ENCODE measurements around the gene GPC5. TPM values are rescaled to one million over a fixed set of nuclear protein-coding genes. Genes with fewer than 3 reads are reported as not detected.

The GPC5 gene
- total and polyA plus RNA-seq, 9 of the 15 experiments (the other 6 are each of a cell fraction or from before 2014, with no cell fraction given), result 0.18 to 0.27 TPM; not detected in 7

DNA sequence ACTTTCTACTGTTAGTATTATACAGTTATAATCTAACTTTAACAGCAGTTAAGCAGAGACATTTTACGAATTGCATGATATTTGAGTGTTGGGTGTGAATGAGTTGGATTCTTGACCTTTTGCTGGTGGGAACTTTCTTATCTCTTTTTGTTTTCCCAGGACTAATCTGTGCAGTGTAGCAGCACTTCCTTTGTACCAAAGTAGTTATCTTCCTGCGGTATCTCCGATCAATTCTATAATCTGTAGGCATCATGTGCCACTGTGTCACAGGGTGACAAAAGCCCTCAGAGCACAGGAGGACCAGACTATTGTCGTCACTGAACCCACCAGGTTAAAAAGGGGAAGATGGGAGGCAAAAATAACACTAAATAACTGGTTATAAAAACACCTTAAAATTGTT is 823.5 kb downstream of the GPC5 start:
- H3K36me3 ChIP-seq (ENCODE audit: control insufficient read depth, insufficient read depth, low read length), result no peaks in the 10 kb centered on the region
- H3K27me3 ChIP-seq (ENCODE audit: control insufficient read depth in 2 of 2, insufficient read depth in 2 of 2, low read length in 2 of 2), result no peaks in the 10 kb centered on the region
- WGBS (ENCODE audit: insufficient coverage, low coverage, missing lambda C conversion rate), result 3% methylated on average over 4 of the region's 4 CpGs
- no peak overlapping the region for H3K4me3 ChIP-seq
- H3K9me1 ChIP-seq (ENCODE audit: control insufficient read depth, insufficient read depth, low read length), result no peaks in the 10 kb centered on the region
- DNase-seq (ENCODE audit: extremely low read depth in 1 of 4, low spot score in 3 of 4), result no peak
- BruUV-seq (replicated peaks), result no TSS peak
- intact Hi-C loops (cut with micrococcal nuclease) (no loop called here), in situ Hi-C loops (cut with MboI) (no loop called here)
- H3K4me1 ChIP-seq (replicated peaks in 1 of 2; ENCODE audit: control insufficient read depth in 2 of 2, insufficient read depth in 2 of 2, low read length in 2 of 2), result no peaks in the 10 kb centered on the region
- H3K9ac ChIP-seq (ENCODE audit: insufficient read depth in 1 of 2, low read depth in 2 of 2, low read length in 2 of 2), result no peak overlapping the region
- no peaks in the 10 kb centered on the region for H3K79me2 ChIP-seq (ENCODE audit: control insufficient read depth, insufficient read depth, low read length)
- no peak overlapping the region for H2AFZ ChIP-seq (ENCODE audit: low read depth, low read length)
- ChIA-PET CTCF (ENCODE audit: low intra/inter-chr PET ratio) (no interaction called here), POLR2A (no interaction called here)
- no peaks in the 10 kb centered on the region for H3K9me3 ChIP-seq (replicated peaks; ENCODE audit: control insufficient read depth, insufficient read depth, low read depth, low read length)
- no peak for ATAC-seq
- no peak overlapping the region for H3K27ac ChIP-seq (ENCODE audit: extremely low read depth, low read depth, low read length)
- H3K4me2 ChIP-seq (ENCODE audit: insufficient read depth, low read length), result no peak overlapping the region
- no peaks in the 10 kb centered on the region for H4K20me1 ChIP-seq (replicated peaks; ENCODE audit: control insufficient read depth, insufficient read depth, low read length)
- FAIRE-seq, result no peak
- TF ChIP-seq, protein P1, sequence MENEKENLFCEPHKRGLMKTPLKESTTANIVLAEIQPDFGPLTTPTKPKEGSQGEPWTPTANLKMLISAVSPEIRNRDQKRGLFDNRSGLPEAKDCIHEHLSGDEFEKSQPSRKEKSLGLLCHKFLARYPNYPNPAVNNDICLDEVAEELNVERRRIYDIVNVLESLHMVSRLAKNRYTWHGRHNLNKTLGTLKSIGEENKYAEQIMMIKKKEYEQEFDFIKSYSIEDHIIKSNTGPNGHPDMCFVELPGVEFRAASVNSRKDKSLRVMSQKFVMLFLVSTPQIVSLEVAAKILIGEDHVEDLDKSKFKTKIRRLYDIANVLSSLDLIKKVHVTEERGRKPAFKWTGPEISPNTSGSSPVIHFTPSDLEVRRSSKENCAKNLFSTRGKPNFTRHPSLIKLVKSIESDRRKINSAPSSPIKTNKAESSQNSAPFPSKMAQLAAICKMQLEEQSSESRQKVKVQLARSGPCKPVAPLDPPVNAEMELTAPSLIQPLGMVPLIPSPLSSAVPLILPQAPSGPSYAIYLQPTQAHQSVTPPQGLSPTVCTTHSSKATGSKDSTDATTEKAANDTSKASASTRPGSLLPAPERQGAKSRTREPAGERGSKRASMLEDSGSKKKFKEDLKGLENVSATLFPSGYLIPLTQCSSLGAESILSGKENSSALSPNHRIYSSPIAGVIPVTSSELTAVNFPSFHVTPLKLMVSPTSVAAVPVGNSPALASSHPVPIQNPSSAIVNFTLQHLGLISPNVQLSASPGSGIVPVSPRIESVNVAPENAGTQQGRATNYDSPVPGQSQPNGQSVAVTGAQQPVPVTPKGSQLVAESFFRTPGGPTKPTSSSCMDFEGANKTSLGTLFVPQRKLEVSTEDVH (IDR thresholded peaks at IDR 0.05; ENCODE audit: low read depth, partially characterized antibody), result no peak
- no peak for TF ChIP-seq ZNF24 (IDR thresholded peaks at IDR 0.05)
- no peak for TF ChIP-seq HMGXB4 (CRISPR knock-in tag; IDR thresholded peaks at IDR 0.05)
- TF ChIP-seq ELF2 (CRISPR knock-in tag; IDR thresholded peaks at IDR 0.05), result no peak
- TF ChIP-seq BRD9 (IDR thresholded peaks at IDR 0.05; ENCODE audit: low read depth, partially characterized antibody), result no peak
- no peak for TF ChIP-seq MED1 (CRISPR knock-in tag; IDR thresholded peaks at IDR 0.05; ENCODE audit: borderline replicate concordance)
- no peak for TF ChIP-seq ZBED1 (IDR thresholded peaks at IDR 0.05)
- no peak for TF ChIP-seq ZNF347 (CRISPR knock-in tag; IDR thresholded peaks at IDR 0.05; ENCODE audit: low read depth)
- no peak for TF ChIP-seq HDGF (IDR thresholded peaks at IDR 0.05)
- no peak for TF ChIP-seq ZNF449 (CRISPR knock-in tag; IDR thresholded peaks at IDR 0.05)
- TF ChIP-seq PRDM10 (IDR thresholded peaks at IDR 0.05; ENCODE audit: partially characterized antibody), result no peak
- TF ChIP-seq NUFIP1 (IDR thresholded peaks at IDR 0.05; ENCODE audit: partially characterized antibody), result no peak
- no peak for TF ChIP-seq ZBTB43 (CRISPR knock-in tag; IDR thresholded peaks at IDR 0.05)
